SW 1271 (cell line): ENCODE data around the gene CAPN14.

ENCODE experiments used
- DNase-seq, 2 experiments: peaks; one replicate each; lab custom pipeline; 2025; lab: John Stamatoyannopoulos, UW

Gene CAPN14

DNA sequence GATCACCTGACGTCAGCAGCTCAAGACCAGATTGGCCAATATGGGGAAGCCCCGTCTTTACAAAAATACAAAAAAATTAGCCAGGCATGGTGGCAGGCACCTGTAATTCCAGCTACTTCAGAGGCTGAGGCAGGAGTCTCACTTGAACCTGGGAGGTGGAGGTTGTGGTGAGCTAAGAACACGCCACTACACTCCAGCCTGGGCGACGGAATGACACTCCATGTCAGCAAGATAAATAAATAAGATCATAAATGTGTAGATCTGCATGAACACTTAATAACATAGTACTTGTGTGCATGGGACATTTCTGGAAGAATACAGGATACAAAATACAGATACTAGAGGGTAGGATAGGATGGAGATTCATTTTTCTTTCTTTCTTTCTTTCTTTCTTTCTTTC is 25.7 kb upstream of the CAPN14 start:
- no peak for DNase-seq

DNA sequence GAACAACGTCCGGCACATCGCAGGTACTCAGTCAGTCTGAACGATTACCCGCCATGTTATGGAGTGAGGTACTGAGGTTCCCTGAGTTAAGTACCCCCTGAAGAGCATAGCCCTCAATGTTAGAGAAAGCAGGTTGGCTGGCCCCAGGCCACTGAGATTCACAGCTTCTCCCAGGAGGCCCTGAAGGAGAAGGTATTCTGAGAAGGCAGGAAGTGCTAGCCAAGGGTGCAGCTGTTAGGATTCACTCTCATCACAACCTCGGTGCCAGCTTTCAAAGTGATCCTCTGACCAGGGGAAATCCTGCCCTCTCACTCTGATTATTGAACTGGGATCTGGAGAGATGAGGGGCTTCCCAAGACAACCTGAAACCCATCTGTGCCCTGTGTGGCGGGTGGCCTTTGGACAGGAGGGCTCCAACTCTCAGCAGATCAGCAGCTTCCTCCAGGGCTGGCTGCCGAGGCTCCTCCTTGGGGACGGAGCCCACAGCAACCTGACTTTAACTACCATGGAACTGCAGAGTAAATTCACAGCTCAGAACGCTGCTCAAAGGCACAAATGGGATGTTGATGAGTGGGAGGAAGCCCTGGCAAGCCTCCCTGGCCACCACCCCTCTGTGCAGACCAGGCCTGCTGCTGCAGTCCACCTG is 24.4 kb upstream of the CAPN14 start:
- no peak for DNase-seq

DNA sequence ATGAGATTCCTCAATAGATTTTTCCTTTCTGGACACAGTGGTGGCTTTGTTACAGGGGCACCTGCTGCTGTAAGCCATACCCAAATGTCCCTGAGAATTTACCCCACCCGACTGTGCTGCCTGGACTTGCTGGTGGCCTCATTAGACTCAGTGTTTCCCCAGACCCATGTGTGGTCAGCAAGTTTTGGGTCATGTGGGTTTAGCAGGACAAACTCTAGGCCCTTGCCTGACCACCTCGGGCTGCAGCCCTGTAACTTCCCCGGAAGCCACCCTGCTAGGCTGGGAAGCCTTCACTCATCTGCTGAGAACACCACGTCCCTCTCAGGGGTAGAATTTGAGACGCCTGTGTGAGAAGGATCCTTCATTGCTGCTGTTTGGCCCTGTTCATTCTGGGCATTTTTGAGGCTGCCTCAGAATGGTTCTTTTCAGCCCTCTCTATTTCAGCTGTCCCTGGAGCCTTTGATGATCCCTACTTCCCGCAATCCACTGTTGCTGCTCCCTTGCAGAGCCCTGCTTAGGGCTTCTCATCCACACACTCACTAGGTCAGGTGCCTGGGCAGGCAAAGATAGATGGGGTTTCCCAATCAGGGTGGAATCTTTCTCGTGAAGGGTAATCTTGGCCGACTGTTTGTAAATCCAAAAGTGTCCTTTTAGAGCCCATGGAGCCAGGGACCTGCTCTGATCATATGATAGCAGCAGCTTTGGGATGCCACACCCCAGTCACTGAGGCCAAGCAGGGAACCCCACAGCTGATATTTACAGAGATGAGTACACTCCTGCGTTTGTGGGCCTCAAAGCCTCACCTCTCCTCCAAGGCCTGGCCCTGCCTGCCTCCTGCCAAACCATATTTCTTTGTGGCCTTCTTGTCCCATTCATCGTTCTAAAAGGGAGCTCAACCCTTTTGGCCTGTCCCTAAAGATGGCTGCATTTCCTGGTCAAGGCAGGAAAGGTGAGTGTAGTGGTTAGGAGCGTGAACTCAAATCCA is 23.4 kb upstream of the CAPN14 start:
- DNase-seq = no peak

DNA sequence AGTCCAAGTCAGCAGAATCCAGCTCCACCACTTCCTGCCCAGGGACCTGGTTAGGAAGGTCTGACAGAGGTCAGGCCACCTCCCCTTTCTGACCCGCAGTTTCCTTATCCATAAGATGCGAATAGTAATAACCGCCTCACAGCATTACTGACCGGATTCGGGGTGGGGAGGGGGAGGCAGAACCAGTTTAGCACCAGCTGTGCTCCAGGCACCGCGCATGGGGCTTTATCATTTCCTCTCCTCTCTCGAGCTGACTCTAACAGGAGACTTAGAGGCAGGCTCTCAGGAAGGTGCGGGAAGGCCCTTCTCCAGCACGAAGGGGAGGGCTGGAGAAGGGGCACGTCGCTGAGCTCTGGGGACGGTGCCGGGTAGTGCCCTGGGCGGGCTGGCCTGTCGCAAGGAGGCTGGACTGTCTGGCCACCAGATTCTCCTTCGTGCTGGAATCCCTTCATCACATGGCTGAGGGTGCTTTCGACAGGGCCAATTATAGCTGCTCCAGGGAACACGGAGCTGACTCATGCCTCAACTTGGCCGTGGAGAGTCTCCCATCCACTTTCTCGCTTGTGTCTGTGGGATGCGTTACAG is 22.4 kb upstream of the CAPN14 start:
- DNase-seq = no peak

DNA sequence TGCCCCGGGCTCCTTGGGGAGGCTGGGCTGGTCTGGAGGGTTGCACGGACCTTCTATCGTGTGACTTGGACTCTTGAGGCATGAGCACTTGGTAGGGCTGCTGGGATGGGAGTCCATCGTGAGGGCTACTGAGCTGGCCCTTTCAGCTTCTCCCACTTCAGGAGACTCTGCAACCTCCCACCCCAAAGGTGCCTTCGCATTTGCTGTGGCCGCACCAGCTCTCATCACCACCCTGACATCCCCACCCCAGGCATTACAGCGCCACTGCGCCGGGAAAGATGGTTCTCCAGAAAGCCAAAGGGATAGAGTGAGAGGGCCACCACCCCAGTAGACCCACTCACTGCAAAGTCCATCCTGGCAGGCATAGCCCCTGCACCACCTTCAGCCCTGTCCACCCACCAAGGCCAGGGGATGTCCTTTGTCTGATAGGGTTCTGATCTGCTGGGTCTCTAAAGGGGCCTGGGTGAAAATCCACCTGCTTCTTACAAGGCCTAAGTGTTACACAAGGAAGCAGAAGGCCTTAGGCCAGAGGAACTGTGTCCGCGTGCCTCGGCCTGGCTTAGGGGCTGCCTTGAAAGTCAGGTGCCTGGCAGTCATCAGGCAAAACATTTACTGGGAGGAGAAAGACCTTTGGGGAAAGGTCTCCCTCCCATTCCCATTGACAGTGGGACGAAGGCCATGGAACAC is 21.7 kb upstream of the CAPN14 start:
- no peak for DNase-seq

DNA sequence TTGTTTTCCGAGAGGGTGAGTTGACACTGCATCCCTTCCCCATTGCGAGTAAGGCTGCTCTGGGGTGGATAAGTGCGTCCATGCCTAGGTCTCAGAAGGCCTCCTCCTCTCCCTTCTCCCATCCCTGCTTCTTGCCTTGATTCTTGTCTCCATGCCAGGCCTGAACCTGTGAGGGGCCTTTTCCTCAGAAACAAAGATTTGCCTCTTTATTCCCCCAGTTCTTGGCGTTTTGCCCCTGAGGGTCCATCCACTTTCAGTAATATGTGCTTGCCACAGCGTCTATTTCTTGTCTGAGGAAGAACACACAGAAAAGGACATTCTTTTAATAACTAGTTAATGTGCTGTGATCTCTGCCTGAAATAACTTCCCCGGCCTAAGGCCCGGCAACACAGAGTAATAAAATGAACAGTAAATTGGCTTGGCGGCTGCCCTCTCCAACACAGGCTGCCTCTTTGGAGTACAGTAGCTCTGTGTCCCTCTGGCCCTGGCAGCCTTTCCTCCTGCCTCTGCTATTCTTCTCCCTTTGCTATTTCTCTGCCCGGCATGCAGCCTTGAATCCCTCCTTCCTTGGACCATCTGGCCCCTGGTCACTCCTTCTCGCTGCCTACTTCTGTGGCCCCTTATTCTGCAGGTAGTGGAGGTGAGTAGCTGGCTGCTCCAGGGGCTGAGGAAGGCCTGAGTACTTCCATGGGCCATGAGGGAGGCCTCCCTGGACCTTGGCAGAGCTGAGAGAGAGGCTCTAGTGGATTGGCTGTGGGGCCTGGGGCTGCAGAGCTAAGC is 21.0 kb upstream of the CAPN14 start:
- DNase-seq = no peak

DNA sequence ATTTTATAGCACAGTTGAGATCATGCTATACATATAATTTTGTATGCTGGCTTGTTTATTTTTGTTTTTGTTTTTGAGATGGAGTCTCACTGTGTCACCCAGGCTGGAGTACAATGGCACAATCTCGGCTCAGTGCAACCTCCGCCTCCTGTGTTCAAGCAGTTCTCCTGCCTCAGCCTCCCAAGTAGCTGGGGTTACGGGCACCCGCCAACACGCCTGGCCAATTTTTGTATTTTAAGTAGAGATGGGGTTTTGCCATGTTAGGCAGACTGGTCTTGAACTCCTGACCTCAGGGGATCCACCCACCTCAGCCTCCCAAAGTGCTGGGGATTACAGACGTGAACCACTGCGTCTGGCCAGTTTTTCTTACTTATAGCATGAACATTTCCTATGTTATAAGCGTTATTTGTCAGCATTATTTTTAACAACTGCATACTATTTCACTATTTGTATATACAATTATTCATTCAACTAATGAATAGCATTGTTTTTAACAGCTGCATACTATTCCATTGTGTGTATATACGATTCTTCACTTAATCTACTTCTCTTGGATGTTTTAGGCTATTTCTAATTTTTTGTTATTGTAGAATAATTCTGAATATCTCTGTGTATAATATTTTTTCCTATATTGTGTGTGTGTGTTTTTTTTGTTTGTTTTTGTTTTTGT is 20.2 kb upstream of the CAPN14 start:
- DNase-seq = no peak

DNA sequence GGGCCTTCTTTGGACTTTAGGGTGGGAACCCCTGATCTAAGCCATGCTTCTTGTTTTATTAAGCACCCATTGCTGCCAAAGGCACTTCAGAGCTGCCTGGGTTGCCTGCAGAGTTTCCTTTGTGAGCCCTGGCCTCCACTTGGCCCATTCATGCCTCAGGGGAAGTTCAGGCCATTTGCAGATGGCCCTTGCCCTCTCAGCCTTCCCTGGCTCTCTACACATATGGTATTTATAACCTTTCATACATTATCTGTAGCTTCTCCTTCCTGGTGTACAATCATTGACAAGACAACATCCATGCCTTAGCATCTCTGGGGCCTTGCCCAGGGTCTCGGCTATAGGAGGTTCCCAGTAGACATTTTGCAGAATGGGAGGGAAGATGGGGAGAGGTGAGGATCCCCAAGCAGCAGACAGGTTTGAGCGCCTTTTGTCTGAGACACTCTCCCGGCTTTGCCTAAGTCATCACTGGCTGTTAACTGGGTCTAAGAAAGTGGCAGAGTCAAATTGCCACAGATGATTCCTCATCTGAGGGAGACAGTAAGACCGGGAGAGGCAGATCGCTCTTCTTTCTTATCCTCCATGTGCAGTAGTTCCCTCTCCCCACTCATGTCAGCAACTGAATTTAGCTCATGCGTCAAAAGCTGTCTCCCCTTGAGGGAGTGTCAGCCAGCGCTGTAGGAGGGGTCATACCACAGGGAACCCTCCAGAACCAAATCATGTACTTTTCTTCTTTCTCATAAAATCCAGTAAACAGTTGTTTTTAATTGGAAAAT is 19.3 kb upstream of the CAPN14 start:
- no peak for DNase-seq

DNA sequence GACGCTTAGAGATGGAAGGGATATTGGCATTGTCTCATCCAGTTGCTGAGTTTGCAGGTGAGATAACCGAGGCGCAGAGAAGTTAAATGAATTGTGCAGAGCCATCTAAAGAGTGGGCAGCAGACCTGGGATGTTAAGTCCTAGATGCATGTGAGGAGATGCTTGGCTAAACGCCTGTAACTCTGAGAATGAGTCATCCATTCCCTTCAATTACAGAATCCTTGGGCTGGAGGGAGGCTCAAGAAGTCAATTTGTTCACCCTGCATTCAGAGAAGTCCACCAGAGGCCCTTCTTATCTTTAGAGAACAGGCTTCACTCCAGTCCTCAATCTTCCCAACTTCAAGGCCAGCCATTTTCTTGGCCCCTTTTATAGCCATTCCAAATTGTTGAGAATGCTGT is 18.2 kb upstream of the CAPN14 start:
- DNase-seq = peak in 1 of 2 experiments; percentile 21

DNA sequence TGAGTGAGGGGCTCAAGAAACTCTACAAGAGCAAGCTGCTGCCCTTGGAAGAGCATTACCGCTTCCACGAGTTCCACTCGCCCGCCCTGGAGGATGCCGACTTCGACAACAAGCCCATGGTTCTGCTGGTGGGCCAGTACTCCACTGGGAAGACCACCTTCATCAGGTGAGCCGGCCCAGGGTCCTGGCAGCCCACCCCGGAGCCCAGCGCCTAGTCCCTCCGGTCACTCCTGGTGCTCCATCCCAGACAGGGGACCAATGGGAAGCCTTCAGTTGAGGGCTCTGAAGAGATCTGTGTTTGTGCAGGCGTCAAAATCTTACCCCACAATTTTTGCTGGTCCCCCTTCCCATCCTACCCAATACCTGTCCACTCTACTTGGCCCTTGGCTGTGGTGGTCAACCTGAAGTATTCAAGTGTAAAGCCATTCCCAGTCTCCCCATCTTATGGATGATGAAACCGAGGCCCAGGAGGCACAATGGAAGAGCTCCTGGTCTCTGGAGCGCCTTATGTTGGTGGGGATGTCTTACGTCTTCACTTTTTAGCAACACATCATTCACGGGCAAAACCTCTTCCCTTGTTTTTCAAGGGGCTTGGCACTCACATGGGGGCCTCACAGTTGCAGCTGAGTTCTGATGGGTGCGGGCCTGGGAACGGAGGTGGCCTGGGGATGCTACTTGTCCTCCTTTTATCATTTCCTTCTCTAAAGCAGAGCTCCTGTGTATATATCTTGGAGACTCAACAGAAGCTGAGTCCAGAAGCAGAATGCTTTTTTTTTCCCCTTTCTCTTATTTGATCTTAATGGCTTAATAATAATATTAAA is 17.6 kb upstream of the CAPN14 start:
- DNase-seq = no peak

DNA sequence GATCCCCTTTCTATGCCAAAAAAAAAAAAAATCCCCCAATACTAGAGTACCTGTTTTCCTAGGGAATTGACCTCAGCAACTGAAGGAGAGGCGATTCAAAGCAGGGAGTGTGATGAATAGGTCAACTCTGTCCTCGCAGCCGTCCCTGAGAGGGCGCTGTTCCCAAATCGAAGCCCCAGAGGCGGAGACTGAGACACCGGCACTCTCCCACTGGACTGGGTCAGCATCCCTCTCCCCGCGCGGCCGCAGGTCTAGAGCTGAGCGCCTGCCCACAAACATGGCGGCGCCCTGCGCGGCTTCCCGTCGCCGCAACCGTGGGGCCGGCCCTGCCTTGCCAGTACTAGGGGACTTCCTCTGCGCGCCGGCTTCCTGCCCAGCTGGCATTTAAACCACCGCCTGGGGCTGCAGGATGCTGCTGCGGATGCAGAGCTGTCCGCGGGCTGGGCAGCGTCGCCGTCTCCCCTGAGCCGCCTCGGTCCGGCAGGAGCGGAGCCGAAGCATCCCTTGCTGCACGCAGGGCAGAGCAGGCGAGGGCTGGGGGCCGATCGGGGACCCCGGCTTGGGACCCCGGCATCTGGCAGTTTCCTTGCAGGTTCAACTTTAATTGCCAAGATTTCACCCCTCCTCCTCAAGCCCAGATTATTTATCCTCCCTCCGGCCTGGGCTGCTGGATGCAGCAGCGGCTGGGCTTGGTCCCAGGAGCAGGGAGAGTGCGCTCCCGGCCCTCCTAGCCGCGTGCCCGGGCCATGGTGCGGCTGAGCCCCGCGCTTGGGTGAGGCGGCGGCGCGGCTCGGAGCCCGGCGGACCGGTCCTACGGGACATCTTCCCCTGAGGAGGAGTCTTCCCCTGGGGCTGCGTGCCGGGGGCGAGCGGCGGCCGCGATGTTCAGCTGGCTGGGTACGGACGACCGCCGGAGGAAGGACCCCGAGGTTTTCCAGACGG is 16.7 kb upstream of the CAPN14 start, which contains the start of gene EHD3:
TSS of gene EHD3 (plus strand) at position 412 of the 942 bp plus-strand sequence. CDS start at position 882, 470 bp downstream.
- DNase-seq = peak; percentile 90 to 97

DNA sequence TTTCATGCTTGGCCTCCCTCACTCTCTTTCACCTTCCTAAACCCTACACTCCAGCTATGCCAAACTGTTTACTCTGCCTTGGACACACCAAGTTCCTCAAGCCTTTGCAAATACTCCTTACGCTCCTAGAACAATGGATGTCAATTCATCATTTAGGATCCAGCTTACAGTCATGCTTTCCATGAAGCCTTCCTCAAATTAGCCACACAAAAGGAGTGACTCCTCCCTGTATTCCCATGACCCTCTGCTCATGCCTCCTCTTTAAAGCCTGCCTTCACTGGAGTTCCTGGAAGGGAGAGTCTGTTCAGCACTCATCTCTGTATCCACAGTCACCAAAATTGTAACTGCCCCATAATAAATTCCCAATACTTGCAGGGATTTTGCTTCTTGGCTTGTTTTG is 15.9 kb upstream of the CAPN14 start:
- DNase-seq = peak in 1 of 2 experiments; percentile 26

DNA sequence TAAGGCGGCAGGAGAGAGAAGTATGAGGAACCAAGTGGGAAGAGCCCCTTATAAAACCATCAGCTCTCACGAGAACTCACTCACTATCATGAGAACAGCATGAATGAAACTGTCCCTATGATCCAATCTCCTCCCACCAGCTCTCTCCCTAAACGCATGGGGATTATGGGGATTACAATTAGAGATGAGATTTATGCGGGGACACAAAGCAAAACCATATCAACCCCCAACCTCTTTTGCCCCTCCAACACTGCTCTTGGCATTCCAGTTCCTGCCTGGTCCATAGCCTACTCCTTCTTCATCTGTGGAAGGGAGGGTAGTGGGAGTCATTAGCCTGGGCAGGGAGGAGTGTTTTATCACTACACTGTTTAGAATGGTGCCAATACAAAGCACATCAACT is 15.3 kb upstream of the CAPN14 start:
- no peak for DNase-seq

DNA sequence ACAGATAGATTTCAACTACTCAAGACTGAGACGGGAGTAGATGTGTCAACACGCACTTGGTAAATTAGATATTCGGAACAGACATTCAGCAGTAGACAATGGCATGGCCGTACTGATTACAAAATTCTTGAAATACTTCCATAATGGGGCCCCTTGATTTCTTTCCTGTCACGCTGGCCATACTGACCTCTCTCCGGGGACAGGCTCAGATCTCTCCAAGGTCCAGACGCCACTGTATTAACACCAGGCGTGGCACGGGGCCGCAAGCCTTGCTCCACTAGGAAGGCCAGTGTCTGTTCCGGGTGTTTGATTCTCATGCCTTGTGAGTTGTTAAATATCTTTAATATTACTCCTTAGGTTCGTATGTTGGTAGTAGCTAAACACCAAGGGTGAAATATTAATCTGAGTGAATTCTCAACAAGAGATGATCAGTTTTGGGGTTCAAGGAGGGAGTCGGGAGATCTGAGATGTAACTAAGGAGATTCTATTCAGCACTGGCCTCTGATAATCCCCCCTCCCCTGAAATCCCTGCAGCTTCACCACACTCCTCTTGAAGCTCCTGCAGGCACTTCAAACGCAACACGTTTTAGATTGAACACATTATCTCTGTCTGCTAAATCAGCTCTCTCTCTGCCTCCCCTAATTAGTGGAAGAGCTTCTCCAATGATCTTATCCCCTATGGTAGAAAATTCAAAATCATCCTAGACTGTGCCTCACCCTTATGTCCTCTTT is 14.4 kb upstream of the CAPN14 start:
- no peak for DNase-seq

DNA sequence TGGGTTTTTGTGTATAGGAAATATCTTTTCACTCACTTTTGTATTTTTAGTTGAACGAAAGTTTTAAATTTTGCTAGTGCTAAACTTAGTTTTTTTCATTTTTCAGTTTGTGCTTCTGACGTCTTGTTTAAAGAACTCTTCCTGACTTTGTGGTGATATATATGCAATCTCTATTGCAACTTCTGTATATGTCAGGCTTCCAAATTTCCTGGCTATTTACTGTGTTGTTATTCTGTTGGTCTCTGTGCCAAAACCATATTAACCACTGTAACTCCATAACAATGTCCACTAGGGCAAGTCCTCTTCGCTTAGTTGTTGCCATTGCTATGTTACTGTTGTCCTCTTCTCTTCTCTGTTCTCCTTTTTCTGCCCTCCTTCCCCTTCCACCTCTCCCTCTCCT is 13.4 kb upstream of the CAPN14 start:
- no peak for DNase-seq

DNA sequence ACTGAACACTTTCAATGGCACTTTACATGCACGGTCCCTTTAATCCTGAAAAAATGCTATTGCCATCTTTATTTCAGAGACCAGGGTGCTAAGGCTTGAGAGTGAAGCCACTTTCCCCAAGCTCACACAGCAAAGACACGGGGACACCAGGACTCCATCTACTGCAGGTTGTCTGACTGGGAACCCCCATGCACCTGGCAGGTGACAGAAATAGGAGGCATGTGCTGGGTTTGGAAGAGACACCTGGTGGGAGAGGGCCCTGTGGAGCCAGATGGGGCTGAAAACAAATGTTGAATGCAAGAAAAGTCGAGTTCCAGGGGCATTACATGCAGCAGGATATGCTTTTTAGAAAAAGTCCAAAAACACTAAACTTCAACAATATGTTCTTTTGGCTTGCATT is 11.4 kb upstream of the CAPN14 start:
- no peak for DNase-seq

DNA sequence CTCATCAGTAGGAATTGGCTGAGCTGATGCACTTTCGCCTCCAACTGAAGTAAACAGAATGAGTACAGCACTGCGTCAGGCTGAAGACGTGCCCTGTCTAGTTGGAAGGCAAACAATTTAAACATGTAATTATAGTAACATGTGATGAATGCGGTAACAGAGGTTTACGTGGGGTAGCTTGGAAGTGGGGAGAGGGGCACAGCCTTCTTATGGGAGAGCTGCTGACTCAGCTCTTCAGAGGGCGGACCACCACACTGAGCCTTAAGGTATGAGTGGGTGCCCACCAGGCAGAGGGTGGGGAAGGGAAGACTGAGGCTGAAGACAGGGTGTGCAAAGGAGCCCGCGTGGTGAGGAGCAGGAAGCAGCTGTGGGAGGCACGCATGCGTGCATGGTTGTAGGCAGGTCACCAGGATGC is 10.4 kb upstream of the CAPN14 start:
- no peak for DNase-seq
